MM.1S (cell line): ENCODE results near the gene MYO9A.

Source experiments
- CTCF ChIP-seq: fragments of 300-600 bp; sonication (generic); IDR thresholded peaks from 2 replicates; pipeline ENCODE4 v1.5.1; 2016; ENCODE audit warnings: antibody characterized with exemption, low read length, mixed read lengths
- EZH2phosphoT487 ChIP-seq: fragments of 300-600 bp; sonication (generic); IDR thresholded peaks from 2 replicates; pipeline ENCODE4 v1.6.1; 2018; ENCODE audit warnings: antibody characterized with exemption, low read length

DNA sequence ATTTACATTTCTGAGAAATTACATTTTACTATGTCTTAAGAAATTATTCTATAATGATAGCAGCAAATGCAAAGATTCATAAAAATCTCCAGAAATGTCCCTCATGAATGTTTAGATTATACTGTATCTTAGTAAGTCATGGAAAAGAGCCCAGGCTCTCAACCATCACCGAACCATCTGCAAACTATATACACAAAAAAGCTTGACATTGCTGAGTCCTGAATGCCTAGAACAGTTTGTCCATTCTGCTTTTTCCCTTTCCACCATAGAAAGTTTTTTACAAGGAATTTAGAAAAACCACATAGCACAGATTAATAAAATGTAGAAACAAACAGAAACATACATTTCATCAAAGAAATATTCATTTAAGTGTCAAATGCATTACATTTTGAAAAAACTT is 83.6 kb downstream of the MYO9A start:
- TF ChIP-seq CTCF = no peak
- no peak for TF ChIP-seq EZH2phosphoT487
